Testis (tissue), 2 donors: ENCODE results near the gene KLHL26.
A peak's percentile ranks its signal among the peaks of the same experiment; 100 is the strongest.

Experiments
- POLR2A ChIP-seq: fragments of 450-650 bp; IDR thresholded peaks from one replicate; pipeline ENCODE4 v1.6.1; 2017; ENCODE audit warnings: antibody characterized with exemption, mild to moderate bottlenecking, moderate library complexity
- TF ChIP-seq, protein P1 (sequence below), 3 experiments: fragments of 450-650 bp in 2 of 3; fragments of 200-600 bp in 1 of 3; sonication (generic) in 1 of 3; IDR thresholded peaks; one replicate each; pipeline ENCODE4 v1.5.1; 2016 to 2019; ENCODE audit warnings: antibody characterized with exemption in 3 of 3, mild to moderate bottlenecking in 2 of 3, moderate library complexity in 1 of 3

DNA sequence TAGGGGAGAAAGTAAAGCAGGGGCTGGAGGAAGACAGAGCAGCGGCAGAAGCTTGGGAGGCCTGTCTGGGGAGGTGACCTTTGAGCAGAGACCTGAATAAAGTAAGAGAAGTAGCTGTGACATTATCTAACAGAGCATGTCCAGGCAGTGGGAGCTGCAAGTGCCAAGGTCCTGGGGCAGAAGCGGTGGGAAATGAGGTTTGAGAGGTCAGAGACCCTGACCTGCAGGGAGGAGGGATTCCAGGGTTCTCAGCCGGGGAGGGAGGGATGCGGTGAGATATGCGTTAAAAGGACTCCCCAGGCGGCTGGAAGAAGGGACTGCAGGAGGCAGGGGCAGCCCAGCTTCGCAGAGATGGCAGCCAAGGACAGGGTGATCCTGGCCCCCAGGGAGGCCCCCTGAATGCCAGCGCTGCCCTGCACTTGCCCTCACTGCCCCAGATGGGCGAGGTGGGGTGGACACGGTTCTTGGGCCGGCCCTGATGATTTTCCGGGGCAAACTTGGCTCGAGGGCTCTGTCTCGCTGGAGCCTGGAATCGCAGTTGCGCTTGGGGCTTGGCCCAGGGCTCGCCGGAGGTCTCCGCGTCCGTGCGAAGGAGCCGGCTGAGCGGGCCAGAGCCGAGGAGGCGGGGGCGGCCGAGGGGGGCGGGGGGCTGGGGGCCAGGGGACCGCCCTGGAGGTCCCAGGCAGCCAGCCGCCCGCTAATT lies 33.4 kb upstream of the KLHL26 start:
- TF ChIP-seq, protein P1, sequence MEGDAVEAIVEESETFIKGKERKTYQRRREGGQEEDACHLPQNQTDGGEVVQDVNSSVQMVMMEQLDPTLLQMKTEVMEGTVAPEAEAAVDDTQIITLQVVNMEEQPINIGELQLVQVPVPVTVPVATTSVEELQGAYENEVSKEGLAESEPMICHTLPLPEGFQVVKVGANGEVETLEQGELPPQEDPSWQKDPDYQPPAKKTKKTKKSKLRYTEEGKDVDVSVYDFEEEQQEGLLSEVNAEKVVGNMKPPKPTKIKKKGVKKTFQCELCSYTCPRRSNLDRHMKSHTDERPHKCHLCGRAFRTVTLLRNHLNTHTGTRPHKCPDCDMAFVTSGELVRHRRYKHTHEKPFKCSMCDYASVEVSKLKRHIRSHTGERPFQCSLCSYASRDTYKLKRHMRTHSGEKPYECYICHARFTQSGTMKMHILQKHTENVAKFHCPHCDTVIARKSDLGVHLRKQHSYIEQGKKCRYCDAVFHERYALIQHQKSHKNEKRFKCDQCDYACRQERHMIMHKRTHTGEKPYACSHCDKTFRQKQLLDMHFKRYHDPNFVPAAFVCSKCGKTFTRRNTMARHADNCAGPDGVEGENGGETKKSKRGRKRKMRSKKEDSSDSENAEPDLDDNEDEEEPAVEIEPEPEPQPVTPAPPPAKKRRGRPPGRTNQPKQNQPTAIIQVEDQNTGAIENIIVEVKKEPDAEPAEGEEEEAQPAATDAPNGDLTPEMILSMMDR (IDR thresholded peaks at IDR 0.05), result peak in 1 of 3 experiments; percentile 30
- no peak for TF ChIP-seq POLR2A
